Stimulated activated CD4-positive, alpha-beta T cell treated with anti-CD3 and anti-CD28 coated beads, TNF-alpha, amount 100 ng/mL, for 48 hours (primary cell): ENCODE results near the gene PPP3R2.
"Not testable (repeated sequence)": the region's sequence is repeated elsewhere in the genome, so short reads cannot be mapped to it uniquely, and the experiment has no call there.

ENCODE experiments used
- DNase-seq, 3 donors: peaks; one replicate each; pipeline ENCODE4 v3.0.0-alpha.2; 2020; ENCODE audit warnings: low read depth in 3 of 3

The PPP3R2 gene

DNA sequence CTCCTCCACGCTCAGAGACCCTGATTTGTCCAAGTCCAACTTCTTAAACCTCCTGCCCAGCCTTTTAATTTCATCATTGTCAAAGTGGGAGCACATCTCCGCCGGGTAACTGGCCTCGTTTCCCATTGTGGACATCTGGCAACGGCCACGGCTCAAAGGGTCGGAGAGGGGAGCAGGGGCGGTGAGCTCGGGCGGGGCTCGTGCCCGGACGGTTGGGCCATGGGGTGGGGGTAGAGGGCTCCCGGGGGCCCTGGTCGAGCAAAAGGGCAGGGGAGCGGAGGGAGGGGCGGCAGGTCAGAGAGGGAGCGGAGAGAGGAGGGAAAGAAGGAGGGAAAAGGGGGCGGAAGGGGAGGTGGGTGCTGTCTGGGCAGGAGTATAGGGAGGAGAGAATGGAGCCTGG is at the start of gene PPP3R2:
TSS of gene PPP3R2 (minus strand) at position 174 of the 400 bp plus-strand sequence. CDS start at position 126, 48 bp downstream.
- DNase-seq = no peak

DNA sequence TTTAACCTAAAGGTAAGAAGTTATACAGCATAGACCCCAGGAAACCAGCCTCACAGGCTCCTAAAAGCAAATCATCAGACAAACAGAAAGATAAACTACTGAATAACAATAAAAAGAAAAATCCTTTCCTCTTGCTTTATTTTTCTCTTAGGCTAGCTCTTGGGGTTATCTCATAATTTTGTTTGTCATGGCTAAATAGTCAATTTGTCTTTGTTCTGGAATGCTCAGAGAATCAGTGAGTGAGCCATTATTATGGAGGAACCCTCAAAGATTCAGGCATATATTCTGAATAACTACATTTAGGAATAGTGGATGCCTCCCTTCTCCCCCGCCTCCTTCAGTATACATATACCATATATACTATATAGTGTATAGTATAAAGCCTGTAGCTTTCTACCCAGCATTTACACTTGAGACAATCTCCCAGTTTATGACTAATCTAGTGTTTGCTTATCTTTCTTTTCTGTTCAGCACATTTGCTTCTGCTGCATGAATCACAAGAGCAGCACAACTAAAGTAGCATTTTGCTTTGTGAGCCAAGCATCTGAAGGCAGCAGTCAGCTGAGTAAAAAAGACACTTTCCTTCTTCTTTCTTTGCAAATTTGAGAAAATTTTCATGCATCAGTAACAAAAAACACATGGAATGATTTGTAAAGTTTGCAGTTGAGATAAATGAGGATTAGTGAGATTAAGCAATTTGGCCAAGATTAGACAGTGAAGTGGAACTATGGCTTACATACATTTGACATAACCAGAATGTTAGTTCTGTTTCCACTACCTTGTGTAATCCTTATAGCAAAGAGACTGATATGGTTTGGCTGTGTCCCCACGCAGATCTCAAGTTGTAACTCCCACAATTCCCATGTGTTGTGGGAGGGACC is 45.3 kb upstream of the PPP3R2 start:
- DNase-seq = no peak

DNA sequence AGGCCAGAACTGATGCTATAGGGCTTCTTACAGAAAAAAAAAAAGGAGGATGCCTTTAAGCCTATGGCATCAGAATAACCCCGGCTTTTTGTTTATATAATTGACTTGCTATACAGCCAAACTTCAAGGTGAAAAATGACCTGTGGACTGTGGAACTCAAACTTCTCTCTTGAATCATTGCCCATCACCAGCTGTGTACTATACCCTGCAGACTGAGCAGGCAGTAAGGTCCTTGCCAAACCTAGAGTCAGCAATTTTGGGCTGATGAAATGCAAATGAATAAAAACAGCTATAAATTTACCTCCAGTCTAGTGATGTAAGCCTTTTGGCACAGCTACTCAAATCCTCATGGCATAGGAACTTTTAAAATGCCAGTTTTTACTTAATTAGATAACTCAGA is 44.5 kb upstream of the PPP3R2 start:
- DNase-seq = no peak

- no peak for DNase-seq
Observed at GRCh38 chr9:101636247-101636646, 41.5 kb upstream of the PPP3R2 start.

- DNase-seq = no peak
Observed at GRCh38 chr9:101635473-101635872, 40.7 kb upstream of the PPP3R2 start.

- no peak for DNase-seq
Observed at GRCh38 chr9:101634741-101635409, 40.1 kb upstream of the PPP3R2 start.

DNA sequence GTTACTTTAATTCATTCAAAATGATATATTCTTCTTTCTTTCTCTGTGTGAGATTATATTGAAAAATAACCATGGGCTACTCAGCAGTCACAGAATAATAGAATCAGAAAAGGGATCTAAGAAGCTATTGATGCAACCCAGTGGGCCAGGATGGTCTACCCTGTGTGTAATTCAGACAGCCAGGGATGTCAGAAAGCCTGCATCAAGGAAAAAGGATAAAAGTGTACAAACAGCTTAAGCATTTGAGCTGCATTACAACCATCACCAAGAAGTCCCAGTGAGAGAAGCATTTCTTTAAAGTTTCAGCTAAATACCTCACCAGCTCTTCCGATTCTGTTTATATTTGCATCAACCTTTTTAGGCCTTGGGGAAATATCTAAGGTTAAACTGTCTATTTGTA is 37.8 kb upstream of the PPP3R2 start:
- no peak for DNase-seq

- DNase-seq = no peak
Observed at GRCh38 chr9:101631892-101632291, 37.1 kb upstream of the PPP3R2 start.

GRCh38 chr9:101629636-101630035 is 34.9 kb upstream of the PPP3R2 start:
- DNase-seq = no peak

GRCh38 chr9:101628173-101628572 is 33.4 kb upstream of the PPP3R2 start:
- no peak for DNase-seq

DNA sequence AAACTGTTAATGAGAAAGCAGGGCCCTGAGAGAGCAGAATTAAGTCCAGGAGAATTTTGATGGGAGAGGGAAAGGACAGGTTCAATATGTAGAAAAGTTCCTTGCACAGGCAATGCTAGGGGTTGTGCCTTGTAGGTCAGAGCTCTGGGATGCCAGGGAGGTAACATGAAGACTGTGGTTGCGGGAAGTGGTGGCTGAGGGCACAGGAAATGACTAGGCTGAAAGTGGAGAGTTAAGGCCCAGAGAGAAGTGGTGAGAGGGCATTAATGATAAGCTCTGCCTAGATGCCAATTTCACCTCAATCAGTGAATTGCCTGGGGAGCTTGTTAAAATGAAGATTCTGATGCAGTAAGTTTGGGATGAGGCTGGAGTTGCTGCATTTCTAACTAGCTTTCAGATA is 31.5 kb upstream of the PPP3R2 start:
- no peak for DNase-seq

GRCh38 chr9:101625876-101626275 is 31.1 kb upstream of the PPP3R2 start:
- no peak for DNase-seq

DNA sequence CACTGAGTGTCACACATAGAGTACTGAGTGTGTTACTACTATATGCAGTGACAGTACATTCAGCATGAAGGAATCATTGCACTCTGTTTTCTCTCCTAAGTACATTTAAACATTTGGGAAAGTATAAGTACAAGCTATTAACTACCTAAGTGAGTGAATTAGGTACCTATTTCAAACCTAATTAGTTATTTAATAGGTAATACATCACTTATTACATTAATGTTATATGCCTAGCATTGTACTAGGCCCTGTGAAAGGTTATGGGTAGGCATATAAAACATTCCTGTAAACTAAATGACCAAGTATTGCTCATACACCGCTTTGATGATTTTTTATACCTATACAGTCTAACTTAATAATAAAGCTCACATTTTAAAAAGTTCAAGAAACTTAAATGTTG is 25.7 kb upstream of the PPP3R2 start:
- no peak for DNase-seq

- DNase-seq = no peak
Observed at GRCh38 chr9:101618698-101619097, 23.9 kb upstream of the PPP3R2 start.

DNA sequence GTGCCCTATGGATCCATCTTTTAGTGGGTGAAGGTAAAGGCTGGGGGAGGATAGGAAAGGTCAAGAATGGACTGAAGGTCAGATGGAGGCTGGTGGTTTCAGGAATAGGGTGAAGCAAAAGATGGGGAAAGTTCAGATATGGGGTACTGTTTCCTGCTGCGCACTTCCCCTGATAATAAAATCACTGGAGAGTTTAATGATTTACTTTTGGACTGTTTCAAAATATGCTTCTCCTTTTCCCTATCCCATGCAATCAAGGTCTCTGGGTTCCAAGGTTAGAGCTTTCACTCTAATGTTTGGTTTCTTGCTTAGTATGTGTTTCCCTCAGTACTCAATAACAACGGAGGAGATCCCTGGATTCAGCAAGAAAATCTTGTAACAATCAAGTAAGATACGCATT is 10.8 kb upstream of the PPP3R2 start:
- no peak for DNase-seq

DNA sequence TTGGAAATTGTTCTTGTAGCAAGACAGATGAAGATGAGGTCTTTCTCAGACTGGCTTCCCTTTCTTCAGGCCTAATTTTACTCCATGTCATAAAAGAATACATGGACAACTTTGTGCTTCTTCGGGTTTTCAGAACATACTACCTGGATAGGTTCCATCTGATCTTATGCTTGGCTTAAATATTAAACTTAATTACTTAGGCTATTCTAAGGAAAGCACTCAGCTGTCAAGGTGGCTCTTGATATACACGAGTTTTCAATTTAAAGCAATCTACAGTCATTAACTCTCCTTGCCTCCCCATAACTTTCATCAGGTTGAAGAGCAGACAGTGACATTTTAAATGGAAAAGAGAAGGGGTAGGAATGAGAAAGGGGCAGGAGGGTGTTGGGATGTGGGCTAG is 9.5 kb upstream of the PPP3R2 start:
- DNase-seq = no peak

GRCh38 chr9:101601904-101602765 is 7.4 kb upstream of the PPP3R2 start:
- no peak for DNase-seq

DNA sequence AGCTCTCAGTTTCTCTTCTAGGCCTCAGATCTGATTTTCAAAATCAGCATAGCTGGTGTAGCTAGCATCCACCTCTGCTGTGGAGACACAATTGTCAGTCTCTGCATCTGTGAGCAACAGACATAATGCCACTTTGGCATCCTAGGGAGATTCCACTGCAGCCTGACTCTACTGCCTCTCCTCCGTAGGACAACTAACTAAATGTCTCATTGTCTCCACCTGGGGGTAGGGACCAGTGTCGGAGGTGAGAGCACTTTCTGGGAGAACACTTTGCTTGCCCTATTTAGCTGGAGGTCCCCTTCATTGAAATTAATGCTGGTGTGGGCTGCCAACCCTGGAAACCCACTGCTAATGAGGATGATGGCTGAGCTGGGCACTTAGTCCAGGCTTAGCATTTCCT is 1.4 kb downstream of the PPP3R2 start:
- no peak for DNase-seq

DNA sequence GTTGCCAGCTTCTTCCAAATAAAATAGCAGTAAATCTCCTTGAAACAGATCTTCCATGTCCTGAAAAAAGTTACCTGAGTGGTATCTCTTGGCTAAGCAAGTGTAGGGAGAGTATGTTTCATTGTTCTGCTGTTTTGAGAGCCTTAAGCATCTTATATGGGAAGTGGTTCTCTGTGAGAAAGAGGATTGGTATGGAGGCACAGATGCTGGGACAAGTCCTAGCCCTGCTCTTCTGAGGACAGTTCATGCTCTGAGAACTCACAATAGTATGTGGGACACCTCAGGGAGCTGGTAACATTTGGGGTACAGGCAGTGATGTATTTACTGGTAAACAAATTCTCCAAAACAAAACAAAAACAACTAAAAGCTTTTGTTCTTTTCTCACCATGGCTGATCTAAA is 2.0 kb downstream of the PPP3R2 start:
- no peak for DNase-seq

DNA sequence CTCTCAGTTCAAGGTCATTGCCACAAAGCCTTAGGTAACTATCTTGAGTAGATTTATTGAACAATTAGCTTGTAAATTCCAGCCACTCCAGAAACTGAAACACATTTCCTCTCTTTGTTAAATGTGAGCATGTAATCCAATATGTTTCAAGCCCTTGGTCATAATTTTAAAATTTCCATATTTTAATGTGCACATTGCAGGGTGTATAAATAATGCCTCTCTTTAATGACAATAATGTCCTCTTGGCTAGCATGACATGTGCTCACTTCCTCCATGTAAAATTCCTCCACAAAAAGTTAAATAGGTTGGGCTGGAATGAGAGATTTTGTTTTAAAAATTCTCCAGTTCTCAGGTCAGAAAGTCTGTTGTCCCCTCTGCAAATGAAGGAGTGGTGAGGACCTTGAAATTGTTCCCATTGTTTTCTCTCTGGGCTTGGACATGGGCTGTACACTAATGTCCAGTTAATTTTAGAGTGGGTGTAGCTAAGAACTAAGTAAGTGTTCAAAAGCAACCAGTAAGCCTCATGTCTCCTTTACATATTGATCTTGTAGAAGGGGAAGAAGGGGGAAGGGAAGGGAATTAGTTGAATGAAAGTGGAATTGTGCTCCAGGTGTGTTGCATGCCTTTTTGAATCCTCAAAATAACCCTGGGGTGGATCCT is 2.9 kb downstream of the PPP3R2 start:
- DNase-seq = no peak

GRCh38 chr9:101590901-101591300 is 3.9 kb downstream of the PPP3R2 start:
- DNase-seq = no peak

DNA sequence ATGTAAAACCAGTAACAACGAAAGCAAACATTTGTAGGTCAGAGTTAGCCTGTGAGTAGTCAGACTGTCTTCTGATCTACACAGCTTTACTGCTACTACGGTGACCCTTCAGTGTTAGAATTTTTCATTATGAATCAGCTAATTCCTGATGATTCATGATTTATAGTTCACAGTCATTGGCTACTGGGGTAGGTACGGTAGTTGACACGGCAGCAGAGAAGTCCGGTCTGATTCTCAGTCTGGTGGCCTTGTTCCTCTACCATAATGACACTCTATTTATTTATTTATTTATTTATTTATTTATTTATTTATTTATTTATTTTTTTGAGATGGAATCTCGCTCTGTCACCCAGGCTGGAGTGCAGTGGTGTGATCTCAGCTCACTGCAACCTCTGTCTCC is 4.7 kb downstream of the PPP3R2 start:
- not testable (repeated sequence) for DNase-seq
